H7 (cell line): Measurements from ENCODE around the gene TMEM109. TPM values are rescaled to one million over a fixed set of nuclear protein-coding genes. Genes with fewer than 3 reads are reported as not detected.
A peak's percentile ranks its signal among the peaks of the same experiment; 100 is the strongest.

Experiments
- DNase-seq: peaks from one replicate; pipeline ENCODE4 v3.0.0; 2012
- H3K27me3 ChIP-seq: 2 replicates; pipeline ENCODE4 v1.6.0; 2011; ENCODE audit warnings: mild to moderate bottlenecking, low read length; ENCODE audit not compliant: control insufficient read depth, insufficient read depth
- H3K36me3 ChIP-seq: replicated peaks from 2 replicates; pipeline ENCODE4 v1.5.1; 2011; ENCODE audit warnings: low read length; ENCODE audit not compliant: control insufficient read depth, insufficient read depth
- H3K4me3 ChIP-seq: 2 replicates; pipeline ENCODE4 v1.5.1; 2011; ENCODE audit warnings: low read depth, mild to moderate bottlenecking, control low read depth, low read length, moderate library complexity; ENCODE audit not compliant: insufficient read depth
- total RNA-seq: library from RNA; depleted of rRNA; stranded (reverse); fragments of >200 nt; shearing (Covaris generic); gene quantifications from 2 replicates; pipeline ENCODE4 v1.2.3, GENCODE V29; 2014

TMEM109 gene
- total RNA-seq, 1 experiment from 2014 or later: 35.1 TPM

DNA sequence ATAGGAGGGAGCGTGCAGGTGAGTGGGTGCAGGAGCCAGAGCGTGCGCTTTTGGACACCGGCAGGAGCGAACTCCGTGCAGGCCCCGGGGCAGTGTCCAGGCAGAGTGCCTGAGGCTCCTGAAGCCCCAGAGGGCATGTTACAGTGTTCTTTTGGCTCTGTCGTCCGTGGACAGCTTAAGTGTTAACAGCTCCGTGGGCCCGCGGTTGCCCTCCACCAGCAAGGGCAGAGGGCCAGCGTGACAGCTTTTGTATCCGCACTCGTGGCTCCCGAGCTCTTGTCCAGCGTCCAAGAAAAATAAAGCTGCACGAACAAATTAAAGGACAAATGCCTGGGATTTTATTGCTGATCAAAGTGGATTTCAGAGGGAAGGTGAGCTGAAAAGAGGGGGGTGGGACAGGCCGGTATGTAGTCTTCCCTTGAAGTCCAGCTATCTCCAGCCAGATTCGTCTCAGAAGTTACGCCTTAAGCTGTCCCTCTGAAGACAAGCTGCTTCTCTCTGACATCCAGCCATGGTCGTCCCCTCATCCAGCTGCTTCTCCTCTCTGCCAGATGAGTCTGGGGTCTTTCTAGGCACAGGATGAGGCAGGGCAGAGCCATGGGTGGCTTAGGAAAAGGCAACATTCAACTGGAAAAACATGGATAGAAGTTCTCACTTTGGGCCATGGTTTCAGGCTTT lies 968 bp upstream of the TMEM109 start:
- Histone ChIP-seq H3K36me3 (no peaks in the 10 kb centered on the region), H3K4me3 (peak overlapping the region; percentile 59; the same call in 1 of the 2 replicates), H3K27me3 (peaks cover 2% of the 10 kb centered on the region; the same call in 1 of the 2 replicates)
- no peak for DNase-seq

DNA sequence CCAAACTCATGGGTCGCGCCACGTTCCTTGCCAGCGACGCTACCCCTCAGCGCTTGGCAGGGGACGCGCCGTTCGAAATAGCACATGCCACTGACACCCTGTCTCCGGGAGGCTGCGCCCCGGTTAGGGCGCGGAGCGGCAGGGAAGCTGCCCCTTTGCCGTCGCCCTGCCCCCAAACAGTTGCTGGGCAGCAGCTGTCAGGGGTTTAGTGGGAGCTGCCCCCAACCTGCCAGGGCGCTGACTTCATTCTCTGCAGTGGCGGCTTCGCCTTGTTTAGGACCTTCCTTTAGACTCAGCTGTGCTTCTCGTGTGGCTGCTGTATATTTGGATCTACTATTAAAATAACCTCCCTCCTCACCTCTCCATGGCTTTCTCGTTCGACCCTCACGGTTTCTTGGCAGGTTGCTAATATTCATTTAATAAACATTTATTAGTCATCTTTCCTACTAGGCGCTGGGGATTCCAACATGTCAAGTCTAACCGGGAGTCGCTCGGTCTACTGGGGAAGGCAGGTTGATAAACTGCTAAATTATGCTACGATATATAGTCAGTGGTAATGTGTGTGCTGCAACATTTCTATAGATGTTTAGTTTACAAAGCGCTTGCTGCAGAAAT lies 782 bp downstream of the TMEM109 start:
- Histone ChIP-seq H3K36me3 (peaks cover 2% of the 10 kb centered on the region), H3K27me3 (peaks cover 1% of the 10 kb centered on the region; the same call in 1 of the 2 replicates), H3K4me3 (peak overlapping the region; percentile 59)
- DNase-seq: no peak

DNA sequence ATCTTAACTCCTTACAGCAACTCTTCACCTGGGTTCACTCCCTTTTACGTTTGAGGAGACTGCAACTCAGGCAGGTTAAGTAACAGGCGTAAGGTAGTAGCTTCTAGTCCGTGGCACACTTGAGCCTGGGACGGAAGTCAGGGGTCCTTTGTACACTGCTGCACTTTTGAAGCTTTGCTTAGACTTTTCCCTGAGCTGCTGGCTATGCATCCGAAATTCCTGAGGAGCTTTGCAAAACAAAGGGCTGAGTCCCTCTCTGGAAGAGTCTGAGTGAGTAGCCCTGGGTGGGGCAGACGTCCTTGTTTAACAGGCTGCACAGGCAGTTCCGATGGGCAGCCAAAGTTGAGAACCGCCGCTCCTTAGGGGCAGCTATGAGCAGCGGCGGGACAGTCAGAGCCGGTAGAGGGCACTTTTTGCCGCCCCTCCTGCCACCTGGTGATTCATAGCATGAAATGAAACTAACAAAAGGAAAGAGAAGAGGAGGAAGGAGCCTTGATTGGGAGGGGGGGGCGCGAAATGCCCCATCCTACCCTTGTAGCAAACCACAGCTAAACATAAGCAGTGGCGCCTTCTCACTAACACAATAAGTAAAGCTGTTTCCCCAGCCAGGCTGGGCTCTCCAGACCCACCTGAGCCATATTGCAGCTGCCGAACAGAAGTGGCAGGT lies 1.4 kb downstream of the TMEM109 start:
- DNase-seq: peak; percentile 85
- H3K36me3 ChIP-seq: peaks cover 4% of the 10 kb centered on the region
- H3K4me3 ChIP-seq: peak overlapping the region; percentile 59
- peaks cover under 1% of the 10 kb centered on the region; the same call in 1 of the 2 replicates for H3K27me3 ChIP-seq

DNA sequence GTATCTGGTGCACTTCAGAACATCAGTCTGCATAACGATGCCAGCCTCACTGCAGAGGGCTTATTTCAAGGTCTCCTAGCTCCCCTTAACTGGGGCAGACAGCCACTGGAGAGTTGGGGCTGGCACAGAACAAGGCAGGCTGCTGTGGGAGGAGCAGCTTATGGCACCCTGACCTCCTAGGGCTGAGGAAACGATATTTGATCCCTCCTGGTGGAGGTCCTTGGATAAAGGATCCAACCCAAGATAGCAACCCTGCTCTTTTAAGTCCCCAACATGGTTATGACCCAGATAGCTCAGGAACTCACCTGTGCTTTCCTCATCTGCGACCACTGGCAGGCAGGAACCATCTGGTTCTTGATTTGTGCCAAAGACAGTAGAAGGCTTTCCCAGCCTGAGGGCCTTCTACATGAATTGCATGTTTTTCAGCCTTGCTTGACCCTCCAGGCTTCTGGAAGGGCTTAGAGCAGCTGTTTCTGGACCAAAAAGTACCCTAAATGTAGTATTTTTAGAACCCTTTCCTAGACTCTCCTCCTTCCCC lies 2.8 kb downstream of the TMEM109 start:
- Histone ChIP-seq H3K36me3 (peaks cover 8% of the 10 kb centered on the region), H3K27me3 (no peaks in the 10 kb centered on the region), H3K4me3 (no peak overlapping the region)
- no peak for DNase-seq

DNA sequence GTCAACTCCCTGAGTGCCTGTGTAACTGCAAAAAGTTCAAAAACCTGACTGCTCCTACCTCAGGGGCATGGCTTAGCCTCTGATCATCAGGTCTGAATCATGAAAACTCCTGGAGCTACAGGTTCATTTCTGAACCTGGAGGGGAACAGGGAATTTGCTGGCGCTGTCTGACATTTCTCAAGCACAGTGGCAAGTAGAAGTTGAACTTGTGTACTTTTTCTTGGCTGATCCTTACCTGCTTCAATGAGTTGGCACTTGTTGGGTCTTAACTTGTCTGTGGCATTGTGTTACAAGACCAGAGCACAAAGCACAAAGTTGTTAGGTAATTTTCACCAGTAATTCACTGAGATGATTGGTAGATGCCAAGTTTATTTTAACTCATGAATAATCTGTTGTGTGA lies 3.3 kb downstream of the TMEM109 start:
- H3K4me3 ChIP-seq: no peak overlapping the region
- no peaks in the 10 kb centered on the region for H3K27me3 ChIP-seq
- DNase-seq: no peak
- peaks cover 8% of the 10 kb centered on the region for H3K36me3 ChIP-seq

DNA sequence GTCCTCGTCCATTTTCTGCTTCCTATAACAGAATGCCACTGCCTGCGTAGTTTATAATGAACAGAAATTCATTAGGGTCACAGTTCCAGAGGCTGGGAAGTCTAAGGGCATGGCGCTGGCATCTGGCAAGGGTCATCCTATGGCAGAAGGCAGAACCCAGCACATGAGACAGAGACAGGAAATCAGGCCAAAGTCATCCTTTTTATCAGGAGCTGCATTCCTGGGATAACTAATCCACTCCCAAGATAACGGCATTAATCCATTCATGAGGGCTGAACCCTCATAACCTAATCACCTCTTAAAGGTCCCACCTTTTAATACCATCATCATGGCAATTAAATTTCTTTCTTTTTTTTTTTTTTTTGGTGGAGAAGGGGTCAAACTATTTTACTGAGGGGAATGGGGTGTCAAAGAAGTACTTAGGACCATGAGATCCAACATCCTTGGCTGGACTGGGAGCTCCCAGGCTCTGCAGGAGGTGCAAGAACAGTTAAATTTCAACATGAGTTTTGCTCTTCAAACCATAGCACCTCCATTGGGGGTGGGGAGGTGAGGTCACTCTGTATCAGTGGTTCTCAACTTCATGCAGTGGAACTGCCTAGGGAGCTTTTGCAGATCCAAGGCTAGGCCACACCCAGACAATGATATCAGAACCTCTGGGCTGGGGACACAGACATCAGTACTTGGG lies 4.4 kb downstream of the TMEM109 start:
- no peaks in the 10 kb centered on the region; the same call in 1 of the 2 replicates for H3K27me3 ChIP-seq
- no peak overlapping the region for H3K4me3 ChIP-seq
- DNase-seq: no peak
- peaks cover 8% of the 10 kb centered on the region for H3K36me3 ChIP-seq

DNA sequence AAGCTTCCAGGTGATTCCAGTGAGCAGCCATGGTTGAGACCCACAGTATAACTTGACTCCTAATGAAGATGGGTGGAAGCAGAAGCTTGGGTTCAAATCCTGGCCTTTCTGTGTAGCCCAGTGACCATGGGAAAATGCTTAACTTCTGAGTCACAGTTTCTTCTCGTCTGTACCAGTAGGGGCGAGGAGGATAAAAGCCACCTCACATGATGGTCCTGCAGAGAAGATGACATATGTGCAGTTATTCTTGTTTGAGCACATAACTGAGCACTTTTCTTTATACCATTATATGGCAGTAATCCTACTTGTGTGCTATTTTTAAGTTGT lies 4.9 kb downstream of the TMEM109 start:
- no peak for DNase-seq
- Histone ChIP-seq H3K27me3 (peaks cover 2% of the 10 kb centered on the region; the same call in 1 of the 2 replicates), H3K36me3 (peaks cover 8% of the 10 kb centered on the region), H3K4me3 (no peak overlapping the region)

DNA sequence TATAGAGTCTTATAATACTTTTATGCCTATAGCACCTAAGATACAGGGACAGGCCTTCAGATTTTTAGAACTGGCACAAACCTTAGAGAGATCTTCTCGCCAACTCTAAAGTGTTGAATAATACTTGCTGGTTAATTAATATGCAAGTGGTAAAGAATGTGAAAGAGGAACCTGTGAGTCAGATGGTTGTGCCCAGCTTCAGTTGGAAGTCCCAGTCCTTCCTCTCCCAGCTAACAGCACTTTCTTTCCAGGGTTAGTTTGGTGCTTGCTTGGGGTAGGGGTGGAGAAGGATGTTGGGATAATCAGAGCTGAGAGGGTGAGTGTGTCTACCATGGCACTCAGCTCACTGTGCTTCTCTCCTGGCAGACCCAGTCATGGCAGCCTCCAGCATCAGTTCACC lies 5.4 kb downstream of the TMEM109 start:
- peaks cover 2% of the 10 kb centered on the region; the same call in 1 of the 2 replicates for H3K27me3 ChIP-seq
- no peak for DNase-seq
- H3K4me3 ChIP-seq: no peak overlapping the region
- H3K36me3 ChIP-seq: peaks cover 8% of the 10 kb centered on the region

DNA sequence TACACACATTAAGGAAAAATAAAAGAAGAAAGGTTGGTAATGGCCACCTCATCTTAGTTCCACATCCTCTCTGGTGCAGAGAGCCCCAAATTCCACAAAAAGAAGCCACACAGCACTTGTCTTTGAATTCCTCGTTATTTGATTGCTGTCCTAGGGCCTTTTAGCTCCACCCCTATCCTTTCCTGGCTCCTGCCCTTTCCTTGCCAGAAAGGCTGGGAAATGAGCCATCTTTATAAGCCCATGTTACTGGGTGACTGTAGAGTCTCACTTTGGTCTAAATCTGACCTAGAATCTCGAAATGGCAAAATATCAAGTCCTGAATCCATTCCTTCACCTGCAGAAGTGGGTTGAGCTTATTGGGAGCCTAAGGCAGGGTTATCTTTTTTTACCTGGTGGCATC lies 6.0 kb downstream of the TMEM109 start:
- no peak for DNase-seq
- H3K27me3 ChIP-seq: peaks cover 3% of the 10 kb centered on the region
- H3K4me3 ChIP-seq: no peak overlapping the region
- peaks cover 8% of the 10 kb centered on the region for H3K36me3 ChIP-seq

DNA sequence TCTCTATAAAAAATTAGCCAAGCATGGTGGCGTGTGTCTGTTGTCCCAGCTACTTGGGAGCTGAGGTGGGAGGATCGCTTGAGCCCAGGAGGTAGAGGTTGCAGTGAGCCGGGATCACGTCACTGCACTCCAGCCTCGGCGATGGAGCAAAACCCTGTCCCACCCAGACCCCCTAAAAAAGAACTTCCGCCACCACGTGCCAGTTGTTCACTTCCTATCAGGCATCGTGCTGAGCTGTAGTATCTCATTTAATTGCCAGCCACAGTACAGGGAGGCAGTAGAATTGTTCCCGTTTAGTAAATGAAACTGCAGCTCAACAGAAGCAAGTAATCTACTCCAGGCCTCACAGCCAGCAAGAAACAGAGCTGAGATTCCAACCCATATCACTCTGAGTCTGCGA lies 7.3 kb downstream of the TMEM109 start:
- Histone ChIP-seq H3K4me3 (no peak overlapping the region), H3K27me3 (peaks cover 7% of the 10 kb centered on the region), H3K36me3 (peaks cover 8% of the 10 kb centered on the region)
- DNase-seq: no peak

DNA sequence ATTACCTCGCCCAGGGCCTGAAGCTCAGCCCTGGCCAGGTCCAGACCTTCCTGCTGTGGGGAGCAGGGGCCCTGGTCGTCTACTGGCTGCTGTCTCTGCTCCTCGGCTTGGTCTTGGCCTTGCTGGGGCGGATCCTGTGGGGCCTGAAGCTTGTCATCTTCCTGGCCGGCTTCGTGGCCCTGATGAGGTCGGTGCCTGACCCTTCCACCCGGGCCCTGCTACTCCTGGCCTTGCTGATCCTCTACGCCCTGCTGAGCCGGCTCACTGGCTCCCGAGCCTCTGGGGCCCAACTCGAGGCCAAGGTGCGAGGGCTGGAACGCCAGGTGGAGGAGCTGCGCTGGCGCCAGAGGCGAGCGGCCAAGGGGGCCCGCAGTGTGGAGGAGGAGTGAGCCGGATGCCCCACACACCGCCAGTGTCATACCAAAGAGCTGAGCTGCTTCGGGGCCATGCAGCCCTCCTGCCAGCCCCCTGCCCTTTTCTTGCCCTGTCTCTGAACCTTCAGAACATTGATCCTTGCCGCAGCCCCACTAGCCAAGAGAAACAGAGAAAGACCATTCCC lies 7.9 kb downstream of the TMEM109 start:
- H3K36me3 ChIP-seq: peaks cover 8% of the 10 kb centered on the region
- H3K4me3 ChIP-seq: no peak overlapping the region
- peaks cover 7% of the 10 kb centered on the region for H3K27me3 ChIP-seq
- DNase-seq: no peak

DNA sequence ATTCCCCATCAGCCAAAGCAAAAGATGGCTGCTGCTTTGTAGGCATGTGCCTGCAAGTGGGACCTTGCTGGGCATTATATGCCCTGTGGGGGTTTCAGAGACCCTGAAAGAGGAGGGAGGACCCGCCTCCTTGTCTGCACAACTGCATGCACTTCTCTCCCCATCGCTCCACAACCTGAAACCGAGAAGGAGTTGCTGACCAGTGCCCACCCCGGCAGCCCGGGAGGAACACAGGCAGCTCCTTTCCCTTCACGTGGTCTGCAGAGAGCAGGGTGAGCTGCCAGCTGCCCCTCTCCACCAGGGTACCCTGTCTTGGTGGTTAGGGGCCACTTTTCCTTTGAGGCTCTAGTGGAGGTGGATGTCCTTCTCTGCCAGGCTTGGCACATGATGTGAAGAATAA lies 8.9 kb downstream of the TMEM109 start:
- Histone ChIP-seq H3K36me3 (peaks cover 8% of the 10 kb centered on the region), H3K27me3 (peaks cover 7% of the 10 kb centered on the region), H3K4me3 (no peak overlapping the region)
- no peak for DNase-seq

DNA sequence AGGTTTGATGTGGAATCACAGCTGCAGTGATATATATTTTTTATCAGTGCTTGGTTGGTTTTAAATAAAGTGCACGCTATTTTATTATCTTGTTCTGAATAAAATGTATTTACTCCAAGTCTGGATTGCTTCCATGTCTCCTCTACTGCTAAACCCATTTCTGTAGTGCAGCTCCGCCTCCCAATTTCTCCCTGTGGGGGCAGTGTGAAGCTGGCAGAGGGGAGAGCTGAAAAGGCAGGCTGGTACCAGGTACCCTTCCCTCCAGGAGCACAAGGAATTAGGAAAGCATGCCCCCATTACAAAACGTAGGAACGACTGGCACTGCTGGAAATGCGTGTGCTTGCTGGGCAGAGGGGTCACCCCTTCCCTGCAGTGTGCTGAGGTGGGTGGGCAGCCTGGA lies 9.4 kb downstream of the TMEM109 start:
- Histone ChIP-seq H3K36me3 (peaks cover 8% of the 10 kb centered on the region), H3K4me3 (no peak overlapping the region), H3K27me3 (peaks cover 7% of the 10 kb centered on the region)
- DNase-seq: peak; percentile 46

DNA sequence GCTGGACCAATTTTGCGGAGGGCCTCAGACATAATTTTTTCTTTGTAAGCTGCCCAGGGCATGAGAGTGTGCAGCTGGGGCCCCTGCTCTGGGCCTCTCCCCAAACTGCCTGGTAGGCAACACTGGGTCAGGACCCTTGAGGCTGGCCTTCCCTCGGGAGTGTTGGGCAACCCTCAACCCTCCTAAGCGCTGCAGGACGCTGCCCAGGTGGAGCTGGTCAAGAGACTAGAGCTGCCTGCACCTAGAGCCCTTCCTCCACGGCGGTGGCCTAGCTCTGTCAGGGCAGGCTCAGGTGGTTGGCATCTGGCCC lies 9.8 kb downstream of the TMEM109 start:
- peak overlapping the region; percentile 82; the same call in 1 of the 2 replicates for H3K4me3 ChIP-seq
- peaks cover 7% of the 10 kb centered on the region for H3K27me3 ChIP-seq
- H3K36me3 ChIP-seq: peaks cover 8% of the 10 kb centered on the region
- DNase-seq: no peak
